Endothelial cell of umbilical vein (primary cell): Measurements from ENCODE around the gene APOBEC4.

Experiments used
- EZH2 ChIP-seq: IDR thresholded peaks from 2 replicates; pipeline ENCODE4 v1.6.1; 2012; ENCODE audit warnings: borderline replicate concordance, low read depth, mild to moderate bottlenecking, moderate library complexity, low read length, inconsistent platforms; ENCODE audit not compliant: severe bottlenecking
- FOS ChIP-seq: IDR thresholded peaks from 2 replicates; pipeline ENCODE4 v1.6.1; 2011; ENCODE audit warnings: mild to moderate bottlenecking, low read length, moderate library complexity, borderline replicate concordance; ENCODE audit not compliant: insufficient read depth
- GATA2 ChIP-seq: IDR thresholded peaks from 2 replicates; pipeline ENCODE4 v1.7.0; 2011; ENCODE audit warnings: low read depth, mild to moderate bottlenecking, moderate library complexity, mixed read lengths, low read length; ENCODE audit not compliant: insufficient read length, insufficient read depth
- JUN ChIP-seq: IDR thresholded peaks from 2 replicates; pipeline ENCODE4 v1.6.1; 2011; ENCODE audit warnings: borderline replicate concordance, low read depth; ENCODE audit not compliant: insufficient read length, insufficient read depth
- MYC ChIP-seq: IDR thresholded peaks from one replicate; pipeline ENCODE4 v1.6.1; 2011; ENCODE audit warnings: mild to moderate bottlenecking, low read depth, low read length
- POLR2A ChIP-seq: IDR thresholded peaks from 2 replicates; pipeline ENCODE4 v1.6.1; 2012; ENCODE audit warnings: low read depth, mild to moderate bottlenecking, control low read depth, low read length
- POLR2AphosphoS5 ChIP-seq: IDR thresholded peaks from 2 replicates; pipeline ENCODE4 v1.6.1; 2012; ENCODE audit warnings: low read depth, mild to moderate bottlenecking, control low read depth, low read length, moderate library complexity; ENCODE audit not compliant: insufficient read depth
- TF ChIP-seq, protein P1 (sequence below), 2 donors: IDR thresholded peaks; 1 replicate in 1 of 2; 2 replicates in 1 of 2; pipeline ENCODE4 v1.5.1; 2011; ENCODE audit warnings: low read length in 2 of 2, mild to moderate bottlenecking in 2 of 2, moderate library complexity in 2 of 2, control low read depth in 1 of 2, inconsistent platforms in 1 of 2, low read depth in 1 of 2; ENCODE audit not compliant: insufficient read depth in 1 of 2; ENCODE audit errors: extremely low read depth in 1 of 2
- TF ChIP-seq, protein P2 (sequence below): IDR thresholded peaks from 2 replicates; pipeline ENCODE4 v1.6.1; 2011; ENCODE audit not compliant: insufficient read depth, insufficient read length

DNA sequence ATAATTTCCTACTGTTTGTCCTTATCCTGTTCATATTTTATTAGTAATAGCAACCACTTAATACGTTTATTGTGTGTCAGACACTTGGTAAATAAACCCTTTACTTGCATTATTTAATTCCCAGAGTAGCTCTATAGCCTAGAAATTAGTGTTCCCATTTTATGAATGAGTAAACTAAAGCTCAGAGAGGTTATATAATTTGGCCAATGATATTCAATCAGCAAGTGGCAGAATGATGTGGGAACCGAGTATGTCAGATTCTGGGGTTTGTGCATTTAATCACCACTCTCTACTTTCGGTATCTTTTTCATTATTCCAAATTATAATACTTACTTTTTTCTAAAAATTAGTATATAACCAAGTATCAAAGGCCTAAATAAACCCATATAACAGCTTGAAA is 10.9 kb downstream of the APOBEC4 start:
- TF ChIP-seq, protein P1, sequence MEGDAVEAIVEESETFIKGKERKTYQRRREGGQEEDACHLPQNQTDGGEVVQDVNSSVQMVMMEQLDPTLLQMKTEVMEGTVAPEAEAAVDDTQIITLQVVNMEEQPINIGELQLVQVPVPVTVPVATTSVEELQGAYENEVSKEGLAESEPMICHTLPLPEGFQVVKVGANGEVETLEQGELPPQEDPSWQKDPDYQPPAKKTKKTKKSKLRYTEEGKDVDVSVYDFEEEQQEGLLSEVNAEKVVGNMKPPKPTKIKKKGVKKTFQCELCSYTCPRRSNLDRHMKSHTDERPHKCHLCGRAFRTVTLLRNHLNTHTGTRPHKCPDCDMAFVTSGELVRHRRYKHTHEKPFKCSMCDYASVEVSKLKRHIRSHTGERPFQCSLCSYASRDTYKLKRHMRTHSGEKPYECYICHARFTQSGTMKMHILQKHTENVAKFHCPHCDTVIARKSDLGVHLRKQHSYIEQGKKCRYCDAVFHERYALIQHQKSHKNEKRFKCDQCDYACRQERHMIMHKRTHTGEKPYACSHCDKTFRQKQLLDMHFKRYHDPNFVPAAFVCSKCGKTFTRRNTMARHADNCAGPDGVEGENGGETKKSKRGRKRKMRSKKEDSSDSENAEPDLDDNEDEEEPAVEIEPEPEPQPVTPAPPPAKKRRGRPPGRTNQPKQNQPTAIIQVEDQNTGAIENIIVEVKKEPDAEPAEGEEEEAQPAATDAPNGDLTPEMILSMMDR (IDR thresholded peaks at IDR 0.05; ENCODE audit: extremely low read depth in 1 of 2, insufficient read depth in 1 of 2, low read depth in 1 of 2, low read length in 2 of 2) = no peak
- TF ChIP-seq, protein P2, sequence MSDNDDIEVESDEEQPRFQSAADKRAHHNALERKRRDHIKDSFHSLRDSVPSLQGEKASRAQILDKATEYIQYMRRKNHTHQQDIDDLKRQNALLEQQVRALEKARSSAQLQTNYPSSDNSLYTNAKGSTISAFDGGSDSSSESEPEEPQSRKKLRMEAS = no peak
- TF ChIP-seq EZH2 (no peak), POLR2AphosphoS5 (no peak), FOS (no peak), POLR2A (no peak), JUN (no peak), GATA2 (no peak), MYC (no peak)
